Middle frontal gyrus (tissue), 1 donor: ENCODE results near the gene MATCAP1.

Experiments used
- DNase-seq: peaks from one replicate; pipeline ENCODE4 v3.0.0-alpha.2; 2015; ENCODE audit warnings: low spot score; ENCODE audit errors: extremely low spot score

Gene MATCAP1

GRCh38 chr16:67157892-67158635 lies 25.7 kb downstream of the MATCAP1 start:
- no peak for DNase-seq

DNA sequence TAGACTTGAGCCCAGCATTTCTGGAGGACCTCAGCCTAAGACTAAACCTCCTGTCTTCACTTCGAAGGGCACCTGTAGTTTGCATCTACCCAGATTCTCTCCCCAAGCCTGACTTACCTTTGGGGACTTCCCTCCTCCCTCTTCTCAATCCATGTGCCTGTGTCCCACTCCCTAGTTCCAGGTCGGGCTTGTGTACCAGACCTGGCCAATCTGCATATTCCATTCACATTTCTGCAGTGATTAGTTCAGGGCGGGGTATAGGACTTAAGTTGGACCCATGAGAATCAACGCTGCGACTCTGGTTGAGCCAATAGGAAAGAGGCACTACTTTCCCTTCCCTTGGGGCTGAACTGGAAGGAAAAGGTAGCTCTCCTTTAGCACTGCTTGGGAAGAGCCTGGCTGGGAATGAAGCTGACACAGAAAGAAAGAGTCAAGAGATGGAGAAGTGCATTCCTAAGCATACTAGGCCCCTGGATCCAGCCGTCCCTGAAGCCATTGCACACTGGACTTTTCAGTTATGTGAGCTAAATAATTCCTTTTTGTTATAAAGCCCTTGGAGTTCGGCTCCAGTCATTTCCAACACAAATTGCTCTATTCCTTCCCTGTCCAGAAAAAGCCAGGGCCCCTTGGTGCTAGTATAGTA lies 26.5 kb downstream of the MATCAP1 start:
- no peak for DNase-seq

DNA sequence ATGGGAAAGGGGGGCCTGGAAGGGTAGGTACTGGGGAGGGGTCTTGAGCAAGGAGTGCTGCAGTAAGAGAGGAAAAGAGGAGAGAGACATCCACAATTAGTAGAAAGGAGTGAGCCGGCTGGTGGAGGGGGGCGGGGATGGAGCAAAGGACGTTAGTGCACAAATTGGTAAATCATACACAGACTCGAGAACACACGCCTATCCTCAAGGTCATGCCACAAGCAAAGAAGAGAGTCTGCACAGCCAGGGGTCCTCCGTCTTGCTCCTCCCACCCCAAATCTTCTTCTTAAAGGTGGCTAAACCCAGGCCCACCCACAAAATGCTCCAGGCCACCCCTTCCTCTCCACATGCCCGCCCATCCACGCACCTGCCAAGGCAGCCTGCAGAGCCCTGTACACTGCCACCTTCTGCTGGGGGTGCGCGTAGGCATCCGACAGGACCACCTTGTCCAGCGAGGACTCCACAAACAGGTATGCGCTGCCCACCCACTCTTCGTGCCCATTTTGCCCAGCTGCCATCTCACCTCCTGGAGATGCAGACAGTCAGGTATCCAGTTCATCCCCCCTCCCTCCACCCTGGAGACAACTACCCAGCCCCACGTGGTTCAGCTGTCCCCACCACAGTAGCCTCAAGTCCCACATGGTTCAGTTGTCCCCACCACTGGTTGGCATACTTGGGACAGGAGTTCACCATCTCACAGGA lies 27.5 kb downstream of the MATCAP1 start:
- no peak for DNase-seq

DNA sequence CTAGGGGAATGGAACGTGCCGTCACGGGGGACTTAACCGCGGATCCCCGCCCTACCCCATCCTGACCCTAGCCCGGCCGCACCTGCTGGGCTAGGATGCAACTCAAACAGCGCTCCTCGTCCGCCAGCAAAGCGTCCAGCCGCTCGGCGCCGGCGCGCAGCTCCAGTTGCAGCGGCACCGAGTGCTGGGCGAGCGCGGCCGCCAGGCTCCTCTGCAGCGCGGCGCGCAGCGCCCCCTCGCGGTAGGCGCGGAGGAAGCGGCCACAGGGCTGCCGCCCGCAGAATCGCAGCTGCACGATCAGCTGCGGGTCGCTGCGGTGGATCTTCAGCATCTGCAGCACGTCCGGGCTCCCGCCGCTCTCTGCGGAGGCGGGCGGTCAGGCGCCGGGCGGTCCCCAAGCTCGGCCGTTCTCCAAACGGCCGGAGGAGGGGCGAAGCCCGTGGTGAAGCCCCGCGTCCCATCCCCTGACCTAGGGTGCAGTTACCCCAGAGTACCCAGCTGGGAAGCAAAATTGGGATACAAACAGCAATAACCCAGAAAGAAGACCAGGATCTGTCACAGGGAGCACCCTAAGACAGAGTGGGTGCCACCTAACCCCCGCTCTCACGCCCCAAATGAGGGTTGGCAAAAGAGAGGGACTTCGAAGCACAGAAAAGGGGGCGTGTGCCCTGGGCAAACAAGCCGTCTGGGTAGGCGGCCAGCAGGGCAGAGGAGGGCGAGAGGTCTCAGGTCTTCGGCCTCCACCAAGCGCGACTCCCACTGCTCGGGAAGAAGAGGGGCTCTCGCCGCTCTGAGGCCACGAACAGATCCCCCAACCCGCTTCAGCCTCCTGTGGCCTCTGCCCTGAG lies 28.2 kb downstream of the MATCAP1 start:
- DNase-seq = peak; percentile 86

GRCh38 chr16:67154578-67155294 lies 29.0 kb downstream of the MATCAP1 start:
- no peak for DNase-seq

GRCh38 chr16:67151431-67152097 lies 32.2 kb downstream of the MATCAP1 start:
- DNase-seq = no peak

DNA sequence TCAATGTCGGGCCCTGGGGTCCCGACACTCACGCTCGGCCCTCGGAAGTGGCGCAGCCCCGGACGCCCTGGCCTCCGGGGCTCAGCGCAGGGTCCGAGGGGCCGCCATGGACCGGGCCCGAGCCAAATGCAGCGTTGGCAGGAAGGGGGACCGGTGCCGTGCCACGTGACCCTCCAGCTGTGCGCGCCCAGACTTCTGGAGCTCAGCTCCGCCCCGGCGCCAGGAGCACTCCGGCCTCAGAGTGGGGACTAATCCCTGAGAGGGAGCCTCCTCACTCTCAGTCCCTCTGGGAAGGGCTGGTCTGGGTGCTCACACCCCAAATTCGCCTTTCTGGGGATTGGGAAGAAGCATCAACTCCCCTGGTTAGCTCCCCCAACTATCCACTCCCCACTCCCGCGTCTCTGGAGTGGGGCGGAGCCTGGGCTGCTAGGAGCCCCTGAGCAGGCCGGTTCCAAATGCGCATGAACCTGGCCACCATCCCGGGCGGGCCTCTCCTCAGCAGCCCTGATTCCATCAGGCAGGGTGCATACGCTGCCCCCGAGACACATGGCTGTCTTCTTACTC lies 32.8 kb downstream of the MATCAP1 start, which contains the start of gene B3GNT9:
TSS of gene B3GNT9 (minus strand) at position 166 of the 564 bp plus-strand sequence. CDS start 513 bp downstream, outside the sequence.
- no peak for DNase-seq

- no peak for DNase-seq
These were observed 33.5 kb downstream of the MATCAP1 start for GRCh38 chr16:67150047-67150832.

DNA sequence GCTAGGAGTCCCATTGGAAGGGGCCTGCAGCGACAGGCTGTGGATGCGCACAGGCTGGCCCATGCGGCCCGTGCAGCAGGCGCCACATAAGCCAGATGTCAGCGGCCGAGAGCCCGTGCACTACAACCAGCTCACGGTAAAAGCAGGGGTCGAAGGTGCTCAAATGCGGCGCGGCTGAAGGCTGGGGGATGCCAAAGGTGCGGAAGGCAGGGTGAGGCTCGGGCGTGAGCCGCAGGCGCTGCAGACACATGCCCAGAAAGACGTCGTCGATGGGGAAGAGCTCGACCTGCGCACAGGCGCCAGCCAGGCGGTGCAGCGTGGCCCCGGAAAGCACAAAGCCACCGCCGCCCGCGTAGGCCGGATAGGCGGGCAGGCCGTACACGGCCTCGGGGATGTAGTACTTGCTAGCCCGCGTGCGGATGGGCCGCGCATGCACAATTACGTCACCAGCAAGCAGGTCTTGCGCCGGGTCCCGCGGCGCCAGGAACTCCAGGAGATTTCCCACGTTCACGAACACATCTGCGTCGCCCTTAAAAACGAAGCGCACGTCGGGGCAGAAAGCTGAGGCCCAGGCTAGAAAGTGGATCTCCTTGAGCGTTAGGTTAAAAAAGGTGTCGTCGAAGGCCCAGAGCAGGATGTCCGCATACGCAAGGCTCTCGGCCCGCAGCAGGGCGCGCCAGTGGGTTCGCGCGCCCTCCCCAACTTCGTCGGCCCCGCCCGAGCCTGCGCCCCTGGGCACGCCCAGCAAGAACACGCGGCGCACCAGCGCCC lies 34.3 kb downstream of the MATCAP1 start:
- no peak for DNase-seq

DNA sequence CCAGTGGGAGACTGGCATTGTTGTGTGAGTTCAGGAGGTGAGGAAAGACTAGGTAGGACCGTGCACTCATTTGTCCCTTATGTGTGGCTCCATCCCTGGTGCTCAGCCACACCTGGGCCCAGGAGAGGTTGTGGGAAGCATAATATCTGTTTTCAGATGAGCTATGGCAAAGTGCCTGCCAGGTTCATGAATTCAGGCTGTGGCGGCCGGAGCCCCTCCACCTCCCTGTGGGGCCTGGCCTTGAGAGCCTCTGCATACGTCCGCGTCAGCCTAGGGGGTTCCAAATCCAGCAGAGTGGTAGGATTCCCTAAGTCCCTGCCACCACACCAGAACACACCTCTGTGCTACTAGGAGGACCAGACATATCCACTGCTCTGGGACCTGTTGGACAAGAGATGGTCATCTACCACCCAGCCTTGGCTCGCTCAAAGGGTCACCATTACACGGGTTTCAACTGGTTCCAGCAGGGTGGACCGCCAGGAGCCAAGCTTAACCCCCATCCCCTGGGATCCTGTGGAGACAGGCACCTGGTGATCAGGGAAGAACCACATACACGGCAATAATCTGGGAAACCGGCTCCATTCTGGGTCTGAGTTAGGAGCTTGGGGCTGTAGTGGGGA lies 35.0 kb downstream of the MATCAP1 start:
- no peak for DNase-seq

DNA sequence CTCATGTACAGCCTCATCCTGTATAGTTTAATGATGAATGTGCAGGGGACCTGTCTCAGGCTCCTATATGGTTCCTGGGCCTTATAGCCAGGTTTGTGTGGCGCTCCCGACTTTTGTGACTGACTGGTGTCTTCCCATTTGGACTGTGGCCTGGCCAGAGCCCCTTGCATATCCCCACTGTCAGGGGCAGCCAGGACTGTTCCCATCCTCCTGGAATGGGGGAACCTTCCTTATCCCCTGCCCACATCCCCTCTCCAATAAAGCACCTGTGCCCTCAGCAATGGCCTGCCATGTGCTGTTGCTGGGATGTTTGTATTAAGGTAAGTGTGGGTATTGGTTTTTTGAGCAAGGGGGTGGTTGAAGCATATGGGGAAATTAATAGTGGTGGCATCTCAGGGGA lies 35.5 kb downstream of the MATCAP1 start:
- no peak for DNase-seq

- no peak for DNase-seq
These were observed 36.2 kb downstream of the MATCAP1 start for GRCh38 chr16:67147437-67148140.

- no peak for DNase-seq
These were observed 37.0 kb downstream of the MATCAP1 start for GRCh38 chr16:67146523-67147357.

DNA sequence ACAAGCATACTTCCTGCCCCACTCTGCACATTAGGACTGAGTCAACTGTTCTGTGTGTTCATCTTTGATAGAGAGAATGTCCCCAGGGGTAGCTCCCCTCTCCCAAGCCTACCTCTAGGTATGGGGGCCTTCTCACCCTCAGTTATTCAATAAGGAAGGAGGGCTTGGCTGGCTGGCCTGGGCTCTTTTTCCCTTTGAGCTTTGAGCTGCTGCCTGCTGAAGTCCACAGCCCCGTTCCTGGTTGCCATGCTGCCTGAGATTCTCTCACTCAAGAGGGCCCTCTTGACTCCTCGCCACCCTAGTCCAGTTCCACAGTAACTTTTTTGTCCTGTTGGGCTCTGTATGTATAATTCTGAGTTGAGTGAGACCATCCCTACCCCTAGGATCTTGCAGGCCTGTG lies 38.0 kb downstream of the MATCAP1 start:
- DNase-seq = no peak

DNA sequence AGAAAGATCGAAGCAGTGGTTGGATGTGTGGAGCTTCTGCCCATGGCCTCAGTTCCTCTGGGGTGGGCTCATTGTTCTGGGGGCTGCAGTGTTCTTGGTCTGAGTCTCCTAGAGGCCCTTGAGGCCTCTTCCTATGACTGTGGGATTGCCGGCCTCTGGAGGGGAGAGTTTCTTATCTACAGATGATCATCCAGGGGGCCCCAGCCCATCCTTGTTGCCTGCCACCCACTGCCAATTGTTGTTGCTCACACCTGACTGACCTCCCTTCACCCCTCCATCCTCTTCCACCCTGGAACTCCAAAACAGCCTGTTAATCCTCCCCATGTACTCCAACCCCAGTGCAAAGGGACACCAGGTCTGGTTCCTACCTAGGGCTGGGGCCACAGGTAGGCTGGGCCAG lies 38.8 kb downstream of the MATCAP1 start:
- DNase-seq = no peak

DNA sequence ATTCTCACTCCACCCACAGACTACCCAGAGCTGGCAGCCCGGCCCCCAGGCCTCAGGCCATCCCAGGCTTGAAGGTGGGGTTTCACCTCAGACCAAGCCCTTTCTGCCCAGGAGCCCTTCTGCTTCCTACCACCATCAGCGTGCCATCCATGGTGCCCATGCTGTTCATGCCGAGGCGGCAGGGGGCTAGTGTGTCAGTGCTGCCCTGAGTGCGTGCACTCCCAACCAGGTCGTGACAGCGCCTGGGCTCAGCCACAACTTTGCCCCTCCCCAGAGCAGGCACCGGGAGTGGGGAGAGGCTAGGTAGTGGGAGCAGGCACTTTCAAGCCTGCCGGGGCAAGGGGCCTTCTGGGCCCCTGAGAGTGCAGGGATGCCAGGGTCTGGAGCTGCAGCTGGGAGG lies 41.4 kb downstream of the MATCAP1 start:
- DNase-seq = no peak
